HepG2 (cell line): Measurements from ENCODE around the gene STAT1. TPM values are rescaled to one million over a fixed set of nuclear protein-coding genes. Genes with fewer than 3 reads are reported as not detected.
A peak's percentile ranks its signal among the peaks of the same experiment; 100 is the strongest.

Experiments
- AHDC1 ChIP-seq: sonication (generic); formaldehyde crosslinking; IDR thresholded peaks from 2 replicates; pipeline ENCODE4 v1.5.1; 2020; ENCODE audit warnings: mild to moderate bottlenecking, missing genetic modification reagents, borderline replicate concordance
- ATF5 ChIP-seq: sonication (generic); formaldehyde crosslinking; IDR thresholded peaks from 2 replicates; pipeline ENCODE4 v1.4.0; 2020; ENCODE audit warnings: mild to moderate bottlenecking, low read depth, missing genetic modification reagents
- BCL6 ChIP-seq: IDR thresholded peaks from 2 replicates; pipeline ENCODE4 v1.6.1; 2016; ENCODE audit warnings: missing genetic modification reagents, missing compliant biosample characterization
- CREM ChIP-seq, 2 experiments: sonication (generic) in 1 of 2; formaldehyde crosslinking in 1 of 2; IDR thresholded peaks; 2 replicates each; pipeline versions ENCODE4 v1.4.0 to v1.6.1; 2016 to 2020; ENCODE audit warnings: antibody characterized with exemption in 1 of 2, mild to moderate bottlenecking in 1 of 2, missing genetic modification reagents in 1 of 2
- FOXP1 ChIP-seq, 2 experiments: fragments of 450-650 bp in 1 of 2; IDR thresholded peaks; 2 replicates each; pipeline ENCODE4 v1.6.1; 2017 to 2018; ENCODE audit warnings: antibody characterized with exemption in 1 of 2
- GLI4 ChIP-seq: sonication (generic); formaldehyde crosslinking; IDR thresholded peaks from 2 replicates; pipeline ENCODE4 v1.5.1; 2020; ENCODE audit warnings: missing genetic modification reagents, mild to moderate bottlenecking, moderate library complexity, borderline replicate concordance
- GZF1 ChIP-seq: sonication (generic); formaldehyde crosslinking; IDR thresholded peaks from 2 replicates; pipeline ENCODE4 v1.5.1; 2020; ENCODE audit warnings: mild to moderate bottlenecking, missing genetic modification reagents
- HMGA1 ChIP-seq: sonication (generic); formaldehyde crosslinking; conservative IDR thresholded peaks from 2 replicates; pipeline ENCODE4 v1.4.0; 2020; ENCODE audit warnings: missing genetic modification reagents
- HNRNPL ChIP-seq: fragments of 200-400 bp; formaldehyde crosslinking; IDR thresholded peaks from 2 replicates; pipeline ENCODE4 v1.6.1; 2017; ENCODE audit warnings: mild to moderate bottlenecking, low read depth, low read length
- IRF2 ChIP-seq: IDR thresholded peaks from 2 replicates; pipeline ENCODE4 v1.6.1; 2018; ENCODE audit warnings: missing genetic modification reagents, missing compliant biosample characterization
- NFE2 ChIP-seq: sonication (generic); formaldehyde crosslinking; IDR thresholded peaks from 2 replicates; pipeline ENCODE4 v1.4.0; 2020; ENCODE audit warnings: missing genetic modification reagents
- RARA ChIP-seq: IDR thresholded peaks from 2 replicates; pipeline ENCODE4 v1.6.1; 2016; ENCODE audit warnings: missing genetic modification reagents, missing compliant biosample characterization
- RXRB ChIP-seq: IDR thresholded peaks from 2 replicates; pipeline ENCODE4 v1.6.1; 2016; ENCODE audit warnings: borderline replicate concordance, missing genetic modification reagents, missing compliant biosample characterization
- SKI ChIP-seq: fragments of 450-650 bp; IDR thresholded peaks from one replicate; pipeline ENCODE4 v1.6.1; 2018; ENCODE audit warnings: mild to moderate bottlenecking; ENCODE audit not compliant: partially characterized antibody
- SOX13 ChIP-seq, 3 experiments: fragments of 450-650 bp in 1 of 3; sonication (generic) in 1 of 3; formaldehyde crosslinking in 1 of 3; IDR thresholded peaks in 2 of 3; conservative IDR thresholded peaks in 1 of 3; 2 replicates each; pipeline versions ENCODE4 v1.5.0 to v1.6.1; 2016 to 2020; ENCODE audit warnings: antibody characterized with exemption in 1 of 3, mild to moderate bottlenecking in 1 of 3, missing compliant biosample characterization in 1 of 3, missing genetic modification reagents in 1 of 3, moderate library complexity in 1 of 3
- TERF1 ChIP-seq: sonication (generic); formaldehyde crosslinking; IDR thresholded peaks from 2 replicates; pipeline ENCODE4 v1.8.0; 2022; ENCODE audit warnings: mild to moderate bottlenecking, missing genetic modification reagents, moderate library complexity
- ZEB1 ChIP-seq: IDR thresholded peaks from 2 replicates; pipeline ENCODE4 v1.6.1; 2012; ENCODE audit warnings: mild to moderate bottlenecking, low read depth, inconsistent platforms; ENCODE audit not compliant: insufficient replicate concordance
- ZNF557 ChIP-seq: sonication (generic); formaldehyde crosslinking; IDR thresholded peaks from 2 replicates; pipeline ENCODE4 v1.4.0; 2020; ENCODE audit warnings: missing genetic modification reagents
- ZSCAN21 ChIP-seq: sonication (generic); formaldehyde crosslinking; IDR thresholded peaks from 2 replicates; pipeline ENCODE4 v1.8.0; 2022; ENCODE audit warnings: mild to moderate bottlenecking, missing genetic modification reagents, moderate library complexity, borderline replicate concordance
- polyA plus RNA-seq, 8 experiments: library from polyadenylated mRNA; depleted of rRNA in 3 of 8; stranded (reverse) in 7 of 8; unstranded in 1 of 8; fragments of >200 nt; fragmentation: Illumina TruSeq in 4 of 8; extraction: Trizol in 4 of 8; gene quantifications; 2 replicates each; pipeline versions ENCODE4 v1.2.1 to v1.2.3, GENCODE V29; 2011 to 2016; ENCODE audit warnings: low read depth in 4 of 8, missing spikeins in 1 of 8, mixed read lengths in 1 of 8; ENCODE audit not compliant: insufficient read depth in 1 of 8
- total RNA-seq, 5 experiments: library from RNA; depleted of rRNA; stranded (reverse); fragments of >200 nt; fragmentation: Illumina TruSeq; extraction: Trizol; gene quantifications; 2 replicates each; pipeline ENCODE4 v1.2.3, GENCODE V29; 2016; ENCODE audit warnings: low read depth in 1 of 5

The STAT1 gene
- total and polyA plus RNA-seq, 2 of the 13 experiments (the other 11 are each of a cell fraction or from before 2014, with no cell fraction given) = 21.8 to 59.6 TPM

- no peak for TF ChIP-seq ATF5
- no peak for TF ChIP-seq ZNF557 (CRISPR knock-in tag)
- TF ChIP-seq SOX13 (IDR thresholded peaks at IDR 0.05) = no peak
- peak in 1 of 2 experiments; percentile 18; a peak in 1 of 4 replicates for TF ChIP-seq SOX13 (CRISPR knock-in tag; conservative IDR thresholded peaks at IDR 0.05 in 1 of 2, IDR thresholded peaks at IDR 0.05 in 1 of 2)
- TF ChIP-seq NFE2 (CRISPR knock-in tag) = no peak
- TF ChIP-seq GZF1 (CRISPR knock-in tag) = no peak
- no peak for TF ChIP-seq FOXP1 (IDR thresholded peaks at IDR 0.05)
- peak; percentile 69 for TF ChIP-seq FOXP1 (CRISPR knock-in tag; IDR thresholded peaks at IDR 0.05)
- TF ChIP-seq IRF2 (CRISPR knock-in tag) = peak; percentile 13; the same call in 1 of the 2 replicates
- peak; percentile 60; the same call in 1 of the 2 replicates for TF ChIP-seq RXRB (CRISPR knock-in tag)
- TF ChIP-seq AHDC1 (CRISPR knock-in tag) = peak; percentile 39; the same call in 1 of the 2 replicates
- no peak for TF ChIP-seq GLI4 (CRISPR knock-in tag)
- TF ChIP-seq TERF1 (CRISPR knock-in tag) = no peak
- TF ChIP-seq HMGA1 (CRISPR knock-in tag) = no peak
- TF ChIP-seq SKI = peak; percentile 11
- TF ChIP-seq ZSCAN21 (CRISPR knock-in tag) = no peak
- no peak for TF ChIP-seq CREM (IDR thresholded peaks at IDR 0.05)
- no peak for TF ChIP-seq CREM (CRISPR knock-in tag; IDR thresholded peaks at IDR 0.05)
- 0 out of 2 replicates have a peak, but pooled peaks have one; percentile 13 for TF ChIP-seq BCL6 (CRISPR knock-in tag)
- TF ChIP-seq ZEB1 = peak; percentile 29
- no peak for TF ChIP-seq HNRNPL
- peak; percentile 39; the same call in 1 of the 2 replicates for TF ChIP-seq RARA
Observed at GRCh38 chr2:190965580-190966222, 48.3 kb downstream of the STAT1 start (continued).
